MG63 (cell line): ENCODE measurements around the gene BHLHA15. TPM values are rescaled to one million over a fixed set of nuclear protein-coding genes. Genes with fewer than 3 reads are reported as not detected.
"Not testable (repeated sequence)": the region's sequence is repeated elsewhere in the genome, so short reads cannot be mapped to it uniquely, and the experiment has no call there.

Source experiments
- DNase-seq: peaks from one replicate; pipeline ENCODE4 v3.0.0-alpha.2; 2020
- H3K27me3 ChIP-seq: fragments of 250-450 bp; sonication (Bioruptor Pico); 2 replicates; pipeline ENCODE4 v1.5.1; 2020; ENCODE audit warnings: mild to moderate bottlenecking, moderate library complexity
- H3K36me3 ChIP-seq: fragments of 250-450 bp; sonication (Bioruptor Pico); 2 replicates; pipeline ENCODE4 v1.5.1; 2020; ENCODE audit warnings: mild to moderate bottlenecking, moderate library complexity
- H3K4me3 ChIP-seq: fragments of 250-450 bp; sonication (Bioruptor Pico); 2 replicates; pipeline ENCODE4 v1.5.1; 2020; ENCODE audit warnings: mild to moderate bottlenecking, moderate library complexity
- H3K9me3 ChIP-seq: fragments of 250-450 bp; sonication (Bioruptor Pico); 2 replicates; pipeline ENCODE4 v1.5.1; 2020; ENCODE audit warnings: mild to moderate bottlenecking, moderate library complexity
- total RNA-seq: library from RNA; depleted of rRNA; stranded (reverse); fragments of >200 nt; shearing (Covaris generic); gene quantifications from 2 replicates; pipeline ENCODE4 v1.2.3, GENCODE V29; 2014; ENCODE audit warnings: low replicate concordance

The BHLHA15 gene
- total RNA-seq, 1 experiment from 2014 or later: not detected

GRCh38 chr7:98215561-98216495, 4.6 kb downstream of the BHLHA15 start:
- no peaks in the 10 kb centered on the region for H3K36me3 ChIP-seq
- no peak for DNase-seq
- H3K4me3 ChIP-seq: no peak overlapping the region
- H3K9me3 ChIP-seq: no peaks in the 10 kb centered on the region
- H3K27me3 ChIP-seq: no peaks in the 10 kb centered on the region

GRCh38 chr7:98216941-98217622, 5.8 kb downstream of the BHLHA15 start:
- H3K27me3 ChIP-seq: no peaks in the 10 kb centered on the region
- DNase-seq: no peak
- no peaks in the 10 kb centered on the region for H3K9me3 ChIP-seq
- no peaks in the 10 kb centered on the region for H3K36me3 ChIP-seq
- no peak overlapping the region for H3K4me3 ChIP-seq

- Histone ChIP-seq H3K4me3 (no peak overlapping the region), H3K36me3 (no peaks in the 10 kb centered on the region), H3K27me3 (no peaks in the 10 kb centered on the region), H3K9me3 (no peaks in the 10 kb centered on the region)
- no peak for DNase-seq
Measured at GRCh38 chr7:98217623-98218582, 6.7 kb downstream of the BHLHA15 start.

GRCh38 chr7:98219382-98219781, 8.1 kb downstream of the BHLHA15 start:
- not testable (repeated sequence) for H3K36me3 ChIP-seq

GRCh38 chr7:98221611-98222532, 10.6 kb downstream of the BHLHA15 start:
- no peak for DNase-seq
- no peaks in the 10 kb centered on the region for H3K36me3 ChIP-seq
- no peak overlapping the region for H3K4me3 ChIP-seq
- no peaks in the 10 kb centered on the region for H3K9me3 ChIP-seq
- H3K27me3 ChIP-seq: no peaks in the 10 kb centered on the region

More at GRCh38 chr7:98219382-98219781, 8.1 kb downstream of the BHLHA15 start:
- not testable (repeated sequence) for H3K9me3 ChIP-seq, H3K27me3 ChIP-seq, H3K4me3 ChIP-seq, DNase-seq

GRCh38 chr7:98222533-98223195, 11.4 kb downstream of the BHLHA15 start:
- no peaks in the 10 kb centered on the region for H3K27me3 ChIP-seq
- H3K36me3 ChIP-seq: no peaks in the 10 kb centered on the region
- H3K4me3 ChIP-seq: no peak overlapping the region
- no peak for DNase-seq
- no peaks in the 10 kb centered on the region for H3K9me3 ChIP-seq

- no peak overlapping the region for H3K4me3 ChIP-seq
- H3K9me3 ChIP-seq: no peaks in the 10 kb centered on the region
- no peak for DNase-seq
- no peaks in the 10 kb centered on the region for H3K36me3 ChIP-seq
- H3K27me3 ChIP-seq: no peaks in the 10 kb centered on the region
Measured at GRCh38 chr7:98223351-98223897, 12.2 kb downstream of the BHLHA15 start.

GRCh38 chr7:98223898-98224700, 12.9 kb downstream of the BHLHA15 start:
- no peaks in the 10 kb centered on the region for H3K36me3 ChIP-seq
- no peaks in the 10 kb centered on the region for H3K27me3 ChIP-seq
- no peak overlapping the region for H3K4me3 ChIP-seq
- no peak for DNase-seq
- no peaks in the 10 kb centered on the region for H3K9me3 ChIP-seq

GRCh38 chr7:98224701-98225181, 13.5 kb downstream of the BHLHA15 start:
- Histone ChIP-seq H3K4me3 (no peak overlapping the region), H3K9me3 (no peaks in the 10 kb centered on the region), H3K36me3 (no peaks in the 10 kb centered on the region), H3K27me3 (no peaks in the 10 kb centered on the region)
- DNase-seq: no peak

- no peaks in the 10 kb centered on the region for H3K9me3 ChIP-seq
- no peak overlapping the region for H3K4me3 ChIP-seq
- no peaks in the 10 kb centered on the region for H3K27me3 ChIP-seq
- no peaks in the 10 kb centered on the region for H3K36me3 ChIP-seq
- DNase-seq: no peak
Measured at GRCh38 chr7:98225913-98226614, 14.8 kb downstream of the BHLHA15 start.

GRCh38 chr7:98227939-98228338, 16.7 kb downstream of the BHLHA15 start:
- no peaks in the 10 kb centered on the region for H3K36me3 ChIP-seq
- no peak overlapping the region for H3K4me3 ChIP-seq
- H3K27me3 ChIP-seq: no peaks in the 10 kb centered on the region
- no peaks in the 10 kb centered on the region for H3K9me3 ChIP-seq
- DNase-seq: no peak

GRCh38 chr7:98228801-98229200, 17.6 kb downstream of the BHLHA15 start:
- Histone ChIP-seq H3K27me3 (no peaks in the 10 kb centered on the region), H3K9me3 (no peaks in the 10 kb centered on the region), H3K4me3 (no peak overlapping the region), H3K36me3 (no peaks in the 10 kb centered on the region)
- no peak for DNase-seq

- H3K9me3 ChIP-seq: no peaks in the 10 kb centered on the region
- DNase-seq: no peak
- H3K4me3 ChIP-seq: no peak overlapping the region
- H3K27me3 ChIP-seq: no peaks in the 10 kb centered on the region
- H3K36me3 ChIP-seq: no peaks in the 10 kb centered on the region
Measured at GRCh38 chr7:98229441-98229840, 18.2 kb downstream of the BHLHA15 start.
